Sigmoid colon (tissue), 7 donors: ENCODE results near the gene BTBD9. TPM values are rescaled to one million over a fixed set of nuclear protein-coding genes. Genes with fewer than 3 reads are reported as not detected.

ENCODE experiments used
- DNase-seq: peaks from one replicate; pipeline ENCODE4 v3.0.0-alpha.2; 2019
- H3K27ac ChIP-seq, 4 donors: fragments of 200-600 bp; sonication (generic); one replicate each; pipeline ENCODE4 v1.5.1; 2016 to 2019; ENCODE audit warnings: mild to moderate bottlenecking in 1 of 4
- H3K27me3 ChIP-seq, 3 donors: fragments of 200-600 bp; sonication (generic); one replicate each; pipeline ENCODE4 v1.5.1; 2019; ENCODE audit warnings: mild to moderate bottlenecking in 1 of 3
- H3K36me3 ChIP-seq, 4 donors: fragments of 200-600 bp; sonication (generic); one replicate each; pipeline ENCODE4 v1.5.1; 2016 to 2019
- H3K4me1 ChIP-seq, 4 donors: fragments of 200-600 bp; sonication (generic); one replicate each; pipeline ENCODE4 v1.5.1; 2017 to 2019
- H3K4me3 ChIP-seq, 4 donors: fragments of 200-600 bp; sonication (generic); one replicate each; pipeline ENCODE4 v1.5.1; 2017 to 2019; ENCODE audit warnings: mild to moderate bottlenecking in 2 of 4, moderate library complexity in 1 of 4
- H3K9me3 ChIP-seq, 4 donors: fragments of 200-600 bp in 3 of 4; sonication (generic) in 3 of 4; one replicate each; pipeline versions ENCODE4 v1.5.1 to v1.6.1; 2013 to 2019
- EP300 ChIP-seq, 4 donors: sonication (generic); formaldehyde crosslinking; IDR thresholded peaks; one replicate each; pipeline ENCODE4 v1.6.1; 2017; ENCODE audit warnings: antibody characterized with exemption in 4 of 4
- POLR2A ChIP-seq, 2 donors: fragments of 450-650 bp; IDR thresholded peaks; one replicate each; pipeline ENCODE4 v1.6.1; 2016; ENCODE audit warnings: antibody characterized with exemption in 2 of 2, mild to moderate bottlenecking in 2 of 2, moderate library complexity in 2 of 2
- POLR2AphosphoS5 ChIP-seq, 4 donors: sonication (generic); formaldehyde crosslinking; IDR thresholded peaks; one replicate each; pipeline ENCODE4 v1.6.1; 2017; ENCODE audit warnings: antibody characterized with exemption in 4 of 4
- WGBS, 2 donors: extraction: QIAGEN DNeasy Blood & Tissue Kit; methylation state at CpG; one replicate each; pipeline ENCODE4 v1.1.7; 2013; 5-methylcytosine and 5-hydroxymethylcytosine counted together
- intact Hi-C: fragments of 100-400 bp; cut with DNase I; formaldehyde crosslinking; loops from one replicate; pipeline ENCODE4 v1.15.1; 2023
- polyA plus RNA-seq, 3 donors: library from polyadenylated mRNA; stranded (reverse); fragments of 200-250 nt; gene quantifications; one replicate each; pipeline ENCODE4 v1.2.3, GENCODE V29; 2013
- total RNA-seq, 4 donors: library from RNA; depleted of rRNA; stranded (reverse); fragments of >200 nt; gene quantifications; one replicate each; pipeline ENCODE4 v1.1.0, GENCODE V29; 2016
- TF ChIP-seq, protein P1 (sequence below), 4 experiments: fragments of 450-650 bp in 3 of 4; fragments of 200-600 bp in 1 of 4; IDR thresholded peaks; one replicate each; pipeline ENCODE4 v1.5.1; 2016 to 2019; ENCODE audit warnings: antibody characterized with exemption in 4 of 4, mild to moderate bottlenecking in 3 of 4, moderate library complexity in 2 of 4
- donor health status: healthy with polysubstance abuse.
- donor health status: Bipolar disorder and iron deficiency.
- donor health status: healthy.

The BTBD9 gene
- total and polyA plus RNA-seq, 7 donors, result 3.6 to 20.8 (median 10.5) TPM

DNA sequence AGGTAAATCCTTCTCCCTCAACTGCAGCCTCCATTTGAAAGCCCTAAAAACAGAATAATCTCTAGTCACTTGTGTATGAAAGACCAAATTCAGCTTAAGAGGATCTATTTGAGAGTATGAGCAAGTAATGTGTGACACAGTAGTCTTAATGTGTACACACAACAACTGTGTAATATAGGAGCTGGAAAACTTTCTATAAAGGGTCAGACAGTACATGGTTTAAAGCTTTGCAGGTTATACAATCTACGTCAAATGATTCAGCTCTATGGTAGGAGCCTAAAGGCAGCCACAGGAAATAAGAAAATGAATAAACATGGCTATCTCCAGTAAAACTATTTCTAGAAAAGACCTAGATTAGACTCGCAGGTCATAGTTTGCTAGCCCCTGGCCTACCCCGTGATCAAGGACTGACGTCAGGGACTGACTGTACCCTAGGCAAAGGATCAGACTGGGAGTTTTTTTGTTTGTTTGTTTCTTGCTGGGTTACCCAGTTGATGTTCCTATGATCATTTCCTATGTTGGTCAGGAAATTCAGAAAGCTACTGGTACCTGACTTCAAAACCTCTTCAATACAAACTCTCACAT is 39.7 kb downstream of the BTBD9 start:
- intact Hi-C loops, result no loop called here
- Histone ChIP-seq H3K4me3 (no peak overlapping the region), H3K36me3 (no peaks in the 10 kb centered on the region), H3K27me3 (no peaks in the 10 kb centered on the region), H3K9me3 (no peaks in the 10 kb centered on the region), H3K27ac (no peak overlapping the region), H3K4me1 (peaks cover 0 to 9% (median 4%) of the 10 kb centered on the region in 4 donors)
- WGBS, 2 donors, result 93 to 94% methylated on average over 4 of the region's 4 CpGs
- no peak for TF ChIP-seq POLR2A (IDR thresholded peaks at IDR 0.05)
- TF ChIP-seq, protein P1, sequence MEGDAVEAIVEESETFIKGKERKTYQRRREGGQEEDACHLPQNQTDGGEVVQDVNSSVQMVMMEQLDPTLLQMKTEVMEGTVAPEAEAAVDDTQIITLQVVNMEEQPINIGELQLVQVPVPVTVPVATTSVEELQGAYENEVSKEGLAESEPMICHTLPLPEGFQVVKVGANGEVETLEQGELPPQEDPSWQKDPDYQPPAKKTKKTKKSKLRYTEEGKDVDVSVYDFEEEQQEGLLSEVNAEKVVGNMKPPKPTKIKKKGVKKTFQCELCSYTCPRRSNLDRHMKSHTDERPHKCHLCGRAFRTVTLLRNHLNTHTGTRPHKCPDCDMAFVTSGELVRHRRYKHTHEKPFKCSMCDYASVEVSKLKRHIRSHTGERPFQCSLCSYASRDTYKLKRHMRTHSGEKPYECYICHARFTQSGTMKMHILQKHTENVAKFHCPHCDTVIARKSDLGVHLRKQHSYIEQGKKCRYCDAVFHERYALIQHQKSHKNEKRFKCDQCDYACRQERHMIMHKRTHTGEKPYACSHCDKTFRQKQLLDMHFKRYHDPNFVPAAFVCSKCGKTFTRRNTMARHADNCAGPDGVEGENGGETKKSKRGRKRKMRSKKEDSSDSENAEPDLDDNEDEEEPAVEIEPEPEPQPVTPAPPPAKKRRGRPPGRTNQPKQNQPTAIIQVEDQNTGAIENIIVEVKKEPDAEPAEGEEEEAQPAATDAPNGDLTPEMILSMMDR (IDR thresholded peaks at IDR 0.05), result no peak
- TF ChIP-seq POLR2AphosphoS5 (IDR thresholded peaks at IDR 0.05), result no peak
- no peak for TF ChIP-seq EP300 (IDR thresholded peaks at IDR 0.05)
- no peak for DNase-seq

DNA sequence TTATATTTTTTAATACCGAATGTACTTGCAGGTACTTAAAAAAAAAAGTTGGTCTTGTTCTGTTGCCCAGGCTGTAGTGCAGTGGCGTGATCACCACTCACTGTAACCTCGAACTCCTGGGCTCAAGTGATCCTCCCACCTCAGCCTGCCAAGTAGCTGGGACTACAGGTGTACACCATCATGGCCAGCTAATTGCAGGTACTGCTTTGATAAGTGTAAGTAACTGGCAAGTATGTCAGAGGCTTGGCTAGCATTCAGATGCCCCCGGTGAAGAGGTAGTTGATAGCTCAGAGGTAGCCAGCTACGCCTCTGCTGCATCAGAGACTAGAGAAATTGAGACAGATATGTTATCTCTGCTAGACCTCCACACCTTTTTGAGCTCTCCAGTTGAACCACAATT is 40.5 kb downstream of the BTBD9 start:
- no peaks in the 10 kb centered on the region for H3K9me3 ChIP-seq
- H3K36me3 ChIP-seq, result peaks cover 0 to under 1% (median 0%) of the 10 kb centered on the region in 4 donors
- DNase-seq, result no peak
- no peak overlapping the region for H3K27ac ChIP-seq
- TF ChIP-seq POLR2AphosphoS5 (IDR thresholded peaks at IDR 0.05) (no peak), EP300 (IDR thresholded peaks at IDR 0.05) (no peak), POLR2A (IDR thresholded peaks at IDR 0.05) (no peak)
- TF ChIP-seq, protein P1 (IDR thresholded peaks at IDR 0.05), result no peak
- intact Hi-C loops, result no loop called here
- H3K27me3 ChIP-seq, result no peaks in the 10 kb centered on the region
- WGBS, 2 donors, result 95 to 96% methylated on average over 5 of the region's 5 CpGs
- H3K4me1 ChIP-seq, result peaks cover 0 to 9% (median 4%) of the 10 kb centered on the region in 4 donors
- no peak overlapping the region for H3K4me3 ChIP-seq

- DNase-seq, result no peak
- Histone ChIP-seq H3K4me1 (no peaks in the 10 kb centered on the region), H3K27me3 (no peaks in the 10 kb centered on the region), H3K36me3 (peaks cover 0 to 26% (median 3%) of the 10 kb centered on the region in 4 donors), H3K4me3 (no peak overlapping the region), H3K27ac (no peak overlapping the region), H3K9me3 (no peaks in the 10 kb centered on the region)
- intact Hi-C loops, result no loop called here
- 97 to 98% methylated on average over 3 of the region's 3 CpGs for WGBS, 2 donors
- no peak for TF ChIP-seq POLR2AphosphoS5 (IDR thresholded peaks at IDR 0.05)
- no peak for TF ChIP-seq EP300 (IDR thresholded peaks at IDR 0.05)
- TF ChIP-seq, protein P1 (IDR thresholded peaks at IDR 0.05), result no peak
- TF ChIP-seq POLR2A (IDR thresholded peaks at IDR 0.05), result no peak
These were observed 45.6 kb downstream of the BTBD9 start for GRCh38 chr6:38593998-38594665.

- DNase-seq, result no peak
- Histone ChIP-seq H3K36me3 (peaks cover 0 to 26% (median 3%) of the 10 kb centered on the region in 4 donors), H3K27me3 (no peaks in the 10 kb centered on the region), H3K4me1 (no peaks in the 10 kb centered on the region), H3K4me3 (no peak overlapping the region), H3K27ac (no peak overlapping the region), H3K9me3 (no peaks in the 10 kb centered on the region)
- TF ChIP-seq POLR2AphosphoS5 (IDR thresholded peaks at IDR 0.05) (no peak), POLR2A (IDR thresholded peaks at IDR 0.05) (no peak), EP300 (IDR thresholded peaks at IDR 0.05) (no peak)
- TF ChIP-seq, protein P1 (IDR thresholded peaks at IDR 0.05), result no peak
- intact Hi-C loops, result no loop called here
These were observed 46.3 kb downstream of the BTBD9 start for GRCh38 chr6:38593409-38593808.
